Body of pancreas (tissue), 4 donors: ENCODE data around the gene FCRLB. TPM values are rescaled to one million over a fixed set of nuclear protein-coding genes. Genes with fewer than 3 reads are reported as not detected.
A peak's percentile ranks its signal among the peaks of the same experiment; 100 is the strongest.

ENCODE experiments used
- ATAC-seq: fragments of 150-250 bp; one replicate; pipeline ENCODE4 v1.9.1; 2016
- DNase-seq, 4 donors: peaks; one replicate each; pipeline ENCODE4 v3.0.0-alpha.2; 2019
- H3K27ac ChIP-seq, 4 donors: fragments of 200-600 bp; sonication (generic); 1 replicate in 3 of 4; 2 replicates in 1 of 4; pipeline versions ENCODE4 v1.5.1 to v1.6.1; 2016 to 2019; ENCODE audit warnings: mild to moderate bottlenecking in 1 of 4, mixed read lengths in 1 of 4, moderate library complexity in 1 of 4
- H3K27me3 ChIP-seq, 2 donors: fragments of 200-600 bp; sonication (generic); one replicate each; pipeline ENCODE4 v1.6.0; 2016; ENCODE audit warnings: mild to moderate bottlenecking in 1 of 2
- H3K36me3 ChIP-seq, 2 donors: fragments of 200-600 bp; sonication (generic); replicated peaks in 1 of 2; 2 replicates each; pipeline ENCODE4 v1.5.1; 2016; ENCODE audit warnings: low read depth in 2 of 2; ENCODE audit not compliant: insufficient read depth in 1 of 2
- H3K4me1 ChIP-seq: fragments of 200-600 bp; sonication (generic); one replicate; pipeline ENCODE4 v1.6.0; 2016
- H3K4me3 ChIP-seq, 2 donors: fragments of 200-600 bp; sonication (generic); 1 replicate in 1 of 2; 2 replicates in 1 of 2; pipeline ENCODE4 v1.5.1; 2016 to 2019
- H3K9me3 ChIP-seq, 3 donors: fragments of 200-600 bp; sonication (generic); 1 replicate in 2 of 3; 2 replicates in 1 of 3; pipeline ENCODE4 v1.5.1; 2016
- CTCF ChIP-seq, 7 experiments: fragments of 450-650 bp in 4 of 7; fragments of 200-600 bp in 3 of 7; sonication (generic) in 3 of 7; IDR thresholded peaks; one replicate each; pipeline ENCODE4 v1.5.1; 2016 to 2019; ENCODE audit warnings: antibody characterized with exemption in 7 of 7
- POLR2A ChIP-seq, 3 donors: fragments of 450-650 bp; IDR thresholded peaks; one replicate each; pipeline ENCODE4 v1.6.1; 2016; ENCODE audit warnings: antibody characterized with exemption in 3 of 3, mild to moderate bottlenecking in 2 of 3
- WGBS, 2 donors: methylation state at CpG; one replicate each; pipeline ENCODE4 v1.1.5; 2017; 5-methylcytosine and 5-hydroxymethylcytosine counted together
- intact Hi-C: fragments of 100-400 bp; cut with DNase I; formaldehyde crosslinking; loops from one replicate; pipeline ENCODE4 v1.15.1; 2023
- total RNA-seq, 2 donors: library from RNA; depleted of rRNA; stranded (reverse); fragments of >200 nt; gene quantifications; one replicate each; pipeline ENCODE4 v1.1.0, GENCODE V29; 2016

The FCRLB gene
- total RNA-seq, 2 donors from 2014 or later, result not detected

- H3K4me3 ChIP-seq, result peak overlapping the region; percentile 55 to 68
- intact Hi-C loops, result no loop called here
- H3K27me3 ChIP-seq, result no peaks in the 10 kb centered on the region
- H3K4me1 ChIP-seq, result peaks cover 16% of the 10 kb centered on the region
- peak; percentile 23 for ATAC-seq
- peak; percentile 33 to 60 (median 46) for DNase-seq
- peak overlapping the region; percentile 73 to 82 (median 80) for H3K27ac ChIP-seq
- WGBS, 2 donors, result 0 to 1% methylated on average over 24 to 34 of the region's 34 CpGs
- no peaks in the 10 kb centered on the region for H3K36me3 ChIP-seq
- no peaks in the 10 kb centered on the region for H3K9me3 ChIP-seq
- no peak for TF ChIP-seq POLR2A (IDR thresholded peaks at IDR 0.05)
- TF ChIP-seq CTCF (IDR thresholded peaks at IDR 0.05), result peak in 3 of 7 experiments; percentile 22 to 41 (median 34)
Measured at GRCh38 chr1:161725908-161726472, 4.6 kb downstream of the FCRLB start.

DNA sequence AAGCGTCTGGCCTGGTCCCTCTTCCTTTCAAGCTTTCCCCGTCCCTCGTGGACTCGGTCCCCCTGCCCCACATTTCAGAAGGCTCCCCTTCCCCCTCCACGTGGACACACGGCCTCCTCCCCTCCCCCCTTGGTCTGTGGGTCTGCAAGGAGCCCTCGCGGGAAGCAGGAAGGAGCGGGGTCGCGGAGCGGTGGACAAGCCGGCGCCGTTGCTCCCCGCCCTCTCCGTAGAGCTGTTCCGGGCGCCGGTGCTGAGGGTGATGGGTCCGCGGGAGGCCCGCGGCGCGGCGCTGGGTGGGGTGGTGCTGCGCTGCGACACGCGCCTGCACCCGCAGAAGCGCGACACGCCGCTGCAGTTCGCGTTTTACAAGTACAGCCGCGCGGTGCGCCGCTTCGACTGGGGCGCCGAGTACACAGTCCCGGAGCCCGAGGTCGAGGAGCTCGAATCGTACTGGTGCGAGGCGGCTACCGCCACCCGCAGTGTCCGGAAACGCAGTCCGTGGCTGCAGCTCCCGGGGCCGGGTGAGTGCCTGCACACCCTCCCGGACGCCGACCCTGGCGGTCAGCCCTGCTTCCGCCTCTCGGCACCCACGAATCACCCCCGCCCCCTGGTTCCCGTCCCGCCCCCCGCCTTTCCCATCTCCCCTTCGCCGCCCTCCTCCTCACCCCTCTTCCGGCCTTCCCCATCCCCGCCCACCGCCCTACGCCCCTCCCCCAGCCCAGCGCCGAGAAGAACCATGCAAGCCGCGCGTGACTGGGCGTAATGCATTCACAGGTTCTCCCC is 5.3 kb downstream of the FCRLB start:
- WGBS, 2 donors, result 0 to 1% methylated on average over 19 to 77 of the region's 83 CpGs
- Histone ChIP-seq H3K36me3 (no peaks in the 10 kb centered on the region), H3K4me1 (peaks cover 16% of the 10 kb centered on the region), H3K9me3 (no peaks in the 10 kb centered on the region), H3K27ac (peak overlapping the region; percentile 73 to 82 (median 80)), H3K4me3 (peak overlapping the region; percentile 55 to 68), H3K27me3 (no peaks in the 10 kb centered on the region)
- DNase-seq (peak; percentile 86 to 93 (median 91)), ATAC-seq (peak; percentile 90)
- intact Hi-C loops, result no loop called here
- TF ChIP-seq POLR2A (IDR thresholded peaks at IDR 0.05), result peak; percentile 68 to 89 (median 85)
- peak in 4 of 7 experiments; percentile 23 to 35 (median 28) for TF ChIP-seq CTCF (IDR thresholded peaks at IDR 0.05)

DNA sequence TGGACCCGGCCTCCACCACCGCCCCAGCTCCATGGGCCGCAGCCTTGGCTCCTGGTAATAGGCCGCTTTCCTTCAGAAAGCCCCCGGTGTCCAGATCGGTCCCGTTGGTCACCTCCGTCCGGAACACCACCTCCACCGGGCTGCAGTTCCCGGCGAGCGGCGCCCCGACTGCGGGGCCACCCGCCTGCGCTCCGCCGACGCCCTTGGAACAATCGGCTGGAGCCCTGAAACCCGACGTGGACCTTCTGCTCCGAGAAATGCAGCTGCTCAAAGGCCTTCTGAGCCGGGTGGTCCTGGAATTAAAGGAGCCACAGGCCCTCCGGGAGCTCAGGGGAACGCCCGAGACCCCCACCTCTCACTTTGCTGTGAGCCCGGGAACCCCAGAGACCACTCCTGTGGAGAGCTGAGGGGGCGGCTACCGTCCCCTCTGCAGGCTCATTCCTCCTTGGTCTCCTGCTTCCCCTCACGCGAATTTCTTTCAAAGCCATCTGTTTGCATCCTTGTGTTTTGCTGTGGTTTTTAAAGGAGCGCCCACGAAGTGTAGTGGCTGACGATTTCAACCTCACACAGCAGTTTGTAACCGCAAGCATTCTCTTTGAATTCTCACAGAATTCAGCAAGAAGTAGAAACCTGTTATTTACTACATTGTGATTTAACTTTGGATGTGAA is 6.0 kb downstream of the FCRLB start:
- TF ChIP-seq CTCF (IDR thresholded peaks at IDR 0.05) (no peak), POLR2A (IDR thresholded peaks at IDR 0.05) (peak in 2 of 3 donors; percentile 57 to 64)
- DNase-seq, result no peak
- intact Hi-C loops, result no loop called here
- ATAC-seq, result no peak
- Histone ChIP-seq H3K36me3 (no peaks in the 10 kb centered on the region), H3K27ac (peak overlapping the region; percentile 73 to 82 (median 80)), H3K4me1 (peaks cover 16% of the 10 kb centered on the region), H3K27me3 (no peaks in the 10 kb centered on the region), H3K9me3 (no peaks in the 10 kb centered on the region), H3K4me3 (peak overlapping the region; percentile 11 to 55)
- WGBS, 2 donors, result 2 to 11% methylated on average over 10 to 38 of the region's 38 CpGs

DNA sequence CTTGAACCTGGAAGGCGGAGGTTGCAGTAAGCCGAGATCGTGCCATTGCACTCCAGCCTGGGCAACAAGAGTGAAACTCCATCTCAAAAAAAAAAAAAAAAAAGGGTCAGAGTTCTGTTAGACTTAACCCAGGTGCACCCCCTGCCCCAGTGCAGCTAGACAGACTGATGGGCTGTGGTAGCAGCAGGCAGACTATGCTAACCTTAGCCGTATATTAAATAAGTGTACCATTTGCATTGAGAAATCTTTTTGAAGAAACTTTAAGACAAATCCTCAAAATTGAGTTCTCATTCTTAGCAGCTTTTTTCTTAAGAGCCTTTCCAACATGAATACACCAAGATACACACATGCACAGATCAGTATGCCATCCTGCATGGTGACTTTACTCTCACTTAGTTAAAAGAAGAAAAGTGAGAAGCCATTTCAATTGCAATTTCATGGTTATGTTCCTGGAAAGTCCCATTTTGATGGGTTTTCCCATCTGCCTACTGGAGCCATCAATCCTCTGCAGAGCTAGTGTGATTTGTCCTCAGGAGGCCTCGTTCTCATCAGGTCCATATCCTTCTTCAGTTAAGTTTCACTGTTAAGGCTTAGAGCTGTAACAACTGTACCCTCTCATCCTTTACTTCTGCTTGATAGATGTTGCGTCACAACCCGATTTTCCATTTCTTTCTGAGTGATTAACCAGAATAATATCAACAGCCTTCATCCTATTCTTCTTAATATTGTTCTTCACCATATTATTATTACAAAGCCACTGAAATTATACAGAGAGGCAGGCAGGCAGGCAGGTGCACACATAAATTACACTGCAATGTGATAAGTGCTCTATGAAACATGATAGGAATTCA is 7.3 kb downstream of the FCRLB start:
- no peak overlapping the region for H3K27ac ChIP-seq
- peaks cover 16% of the 10 kb centered on the region for H3K4me1 ChIP-seq
- 90 to 93% methylated on average over 7 of the region's 7 CpGs for WGBS, 2 donors
- H3K9me3 ChIP-seq, result no peaks in the 10 kb centered on the region
- H3K4me3 ChIP-seq, result no peak overlapping the region
- TF ChIP-seq CTCF (IDR thresholded peaks at IDR 0.05) (no peak), POLR2A (IDR thresholded peaks at IDR 0.05) (no peak)
- DNase-seq (no peak), ATAC-seq (no peak)
- H3K36me3 ChIP-seq, result no peaks in the 10 kb centered on the region
- no peaks in the 10 kb centered on the region for H3K27me3 ChIP-seq
- intact Hi-C loops, result no loop called here
